Colonic mucosa (tissue), 4 donors: ENCODE results near the gene LDAH. TPM values are rescaled to one million over a fixed set of nuclear protein-coding genes. Genes with fewer than 3 reads are reported as not detected.

Source experiments
- DNase-seq: peaks from one replicate; pipeline ENCODE4 v3.0.0-alpha.2; 2020
- H3K27ac ChIP-seq: fragments of 200-600 bp; one replicate; pipeline ENCODE4 v1.8.0; 2021
- H3K27me3 ChIP-seq: fragments of 200-600 bp; one replicate; pipeline ENCODE4 v1.8.0; 2021
- H3K36me3 ChIP-seq: fragments of 200-600 bp; one replicate; pipeline ENCODE4 v1.8.0; 2021
- H3K4me1 ChIP-seq: fragments of 200-600 bp; one replicate; pipeline ENCODE4 v1.8.0; 2021; ENCODE audit warnings: mild to moderate bottlenecking
- H3K4me3 ChIP-seq: fragments of 200-600 bp; one replicate; pipeline ENCODE4 v1.8.0; 2021
- H3K9ac ChIP-seq, 2 donors: one replicate each; pipeline ENCODE4 v1.7.0; 2013; ENCODE audit warnings: control low read depth in 2 of 2, low read depth in 2 of 2, low read length in 2 of 2
- H3K9me3 ChIP-seq: fragments of 200-600 bp; one replicate; pipeline ENCODE4 v1.8.0; 2021
- intact Hi-C: fragments of 100-400 bp; cut with DNase I; formaldehyde crosslinking; loops from one replicate; pipeline ENCODE4 v1.14.1; 2022
- total RNA-seq, 2 donors: library from RNA; stranded (reverse); fragmentation: NEBNext Ultra II Directional in 1 of 2; extraction: Animal tissue kit (Norgen Biotek cat#: 25700) in 1 of 2; gene quantifications; one replicate each; pipeline ENCODE4 v1.2.1, GENCODE V29; 2021
- TF ChIP-seq, protein P1 (sequence below): fragments of 200-600 bp; IDR thresholded peaks from one replicate; pipeline ENCODE4 v1.8.0; 2022; ENCODE audit warnings: antibody characterized with exemption, mild to moderate bottlenecking
- donor health status: healthy.
- donor health status: DM: no; HTN: no; CAD: no.
- donor health status: DM: no; HTN: no; CAD: no.

Gene LDAH
- total RNA-seq, 2 donors from 2014 or later, result 15.0 to 25.9 TPM

DNA sequence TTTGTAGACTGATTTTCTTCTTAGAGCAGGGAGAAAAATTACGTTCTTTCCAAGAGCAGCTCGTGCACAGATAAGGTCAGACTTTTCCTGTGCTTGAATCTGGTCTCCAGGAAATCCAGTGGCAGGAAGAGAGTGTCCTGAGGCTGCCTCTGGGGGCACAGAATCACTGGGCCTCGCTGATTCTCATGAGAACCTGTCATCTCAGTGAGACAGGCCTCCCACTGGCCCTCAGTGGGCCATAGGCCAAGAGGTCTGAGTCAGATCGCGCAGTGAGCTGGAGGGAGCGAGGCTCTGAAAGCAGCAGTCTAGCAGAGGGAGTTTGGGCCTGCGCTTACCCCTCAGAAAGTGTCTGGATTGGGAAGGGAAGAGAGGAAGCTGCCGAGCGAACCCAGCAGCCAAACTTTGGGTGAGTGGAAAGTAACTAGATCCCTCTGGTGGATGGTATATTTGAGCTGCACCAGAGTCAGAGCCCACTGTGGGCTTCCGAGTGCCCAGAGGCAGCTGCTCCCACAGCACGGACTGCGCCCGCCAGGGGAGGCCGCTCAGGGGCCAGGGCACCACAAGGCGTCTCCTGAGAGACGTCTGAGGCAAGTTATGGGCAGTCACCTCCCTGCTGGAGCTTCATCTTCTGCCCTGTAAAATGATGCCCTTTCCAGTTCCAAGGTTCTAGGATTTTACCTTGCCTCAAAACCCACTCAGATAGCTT lies 147.8 kb downstream of the LDAH start:
- intact Hi-C loops, result no loop called here
- DNase-seq, result no peak
- Histone ChIP-seq H3K36me3 (no peaks in the 10 kb centered on the region), H3K27ac (no peak overlapping the region), H3K9me3 (no peaks in the 10 kb centered on the region), H3K27me3 (peaks cover 38% of the 10 kb centered on the region), H3K4me1 (peaks cover 7% of the 10 kb centered on the region), H3K4me3 (no peak overlapping the region), H3K9ac (no peak overlapping the region)
- TF ChIP-seq, protein P1, sequence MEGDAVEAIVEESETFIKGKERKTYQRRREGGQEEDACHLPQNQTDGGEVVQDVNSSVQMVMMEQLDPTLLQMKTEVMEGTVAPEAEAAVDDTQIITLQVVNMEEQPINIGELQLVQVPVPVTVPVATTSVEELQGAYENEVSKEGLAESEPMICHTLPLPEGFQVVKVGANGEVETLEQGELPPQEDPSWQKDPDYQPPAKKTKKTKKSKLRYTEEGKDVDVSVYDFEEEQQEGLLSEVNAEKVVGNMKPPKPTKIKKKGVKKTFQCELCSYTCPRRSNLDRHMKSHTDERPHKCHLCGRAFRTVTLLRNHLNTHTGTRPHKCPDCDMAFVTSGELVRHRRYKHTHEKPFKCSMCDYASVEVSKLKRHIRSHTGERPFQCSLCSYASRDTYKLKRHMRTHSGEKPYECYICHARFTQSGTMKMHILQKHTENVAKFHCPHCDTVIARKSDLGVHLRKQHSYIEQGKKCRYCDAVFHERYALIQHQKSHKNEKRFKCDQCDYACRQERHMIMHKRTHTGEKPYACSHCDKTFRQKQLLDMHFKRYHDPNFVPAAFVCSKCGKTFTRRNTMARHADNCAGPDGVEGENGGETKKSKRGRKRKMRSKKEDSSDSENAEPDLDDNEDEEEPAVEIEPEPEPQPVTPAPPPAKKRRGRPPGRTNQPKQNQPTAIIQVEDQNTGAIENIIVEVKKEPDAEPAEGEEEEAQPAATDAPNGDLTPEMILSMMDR, result no peak

DNA sequence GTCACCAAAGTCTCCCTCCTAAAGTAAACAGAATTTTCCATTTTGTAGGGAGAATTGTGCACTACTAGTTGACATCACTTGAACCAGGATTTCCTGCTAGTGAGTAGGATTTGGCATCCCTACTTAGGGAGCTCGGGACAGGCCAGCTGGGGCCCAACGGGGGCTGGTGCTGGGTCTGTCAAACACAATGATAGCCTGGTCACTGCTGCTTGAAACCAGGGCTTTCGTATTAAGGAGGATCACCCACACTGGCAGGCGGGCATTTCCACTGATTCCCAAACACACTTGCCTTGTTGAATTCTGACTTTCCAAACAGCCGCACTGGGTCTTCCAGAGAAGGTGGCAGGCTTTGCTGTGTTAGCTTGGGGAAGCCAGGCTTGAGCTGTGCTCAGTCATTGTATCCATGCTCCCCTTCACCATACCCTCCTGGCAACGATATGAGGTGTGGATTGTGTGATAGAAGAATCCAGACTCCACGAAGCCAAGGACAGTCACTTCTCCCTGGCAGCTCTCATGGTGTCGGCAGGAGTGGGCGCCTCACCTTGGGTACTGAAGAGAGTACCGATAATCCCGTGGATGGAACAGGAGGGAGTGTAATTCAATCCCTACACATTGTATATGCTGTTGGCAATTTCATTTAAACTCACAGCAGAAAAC lies 148.5 kb downstream of the LDAH start:
- peaks cover 7% of the 10 kb centered on the region for H3K4me1 ChIP-seq
- H3K9ac ChIP-seq, result no peak overlapping the region
- H3K4me3 ChIP-seq, result no peak overlapping the region
- no peak for DNase-seq
- no peaks in the 10 kb centered on the region for H3K9me3 ChIP-seq
- intact Hi-C loops, result no loop called here
- H3K27me3 ChIP-seq, result peaks cover 45% of the 10 kb centered on the region
- TF ChIP-seq, protein P1, result no peak
- H3K27ac ChIP-seq, result no peak overlapping the region
- H3K36me3 ChIP-seq, result no peaks in the 10 kb centered on the region

DNA sequence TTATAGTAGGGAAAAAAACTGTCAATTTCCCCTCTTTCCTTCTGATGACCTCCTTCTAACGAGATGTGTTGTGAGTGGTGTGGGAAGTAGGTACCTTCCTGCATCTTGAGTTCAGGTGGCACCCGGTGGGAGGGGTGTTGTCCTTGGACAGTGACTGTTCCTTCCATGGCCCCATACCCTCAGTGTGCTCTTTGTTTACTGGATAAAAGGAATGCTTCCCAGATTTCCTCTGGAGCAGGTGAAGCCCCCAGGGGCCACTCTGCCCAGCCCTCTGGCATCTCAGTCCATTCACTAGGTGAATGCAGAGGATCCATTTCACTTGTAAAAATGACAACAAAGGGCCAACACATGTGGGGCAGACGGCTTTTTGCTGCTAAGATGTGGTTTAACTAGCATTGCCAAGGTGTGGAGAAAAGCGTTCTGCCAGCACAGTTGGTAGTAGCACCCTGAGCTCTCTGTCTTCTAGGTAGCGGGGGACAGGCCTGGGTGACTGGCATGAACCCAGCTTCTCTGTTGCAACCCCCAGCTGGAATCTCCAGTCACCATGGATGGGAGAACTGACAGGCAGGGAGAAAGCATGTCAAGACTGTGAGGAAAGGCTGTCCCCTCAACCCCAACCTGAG lies 149.1 kb downstream of the LDAH start:
- H3K4me3 ChIP-seq, result no peak overlapping the region
- intact Hi-C loops, result no loop called here
- H3K27me3 ChIP-seq, result peaks cover 52% of the 10 kb centered on the region
- no peak overlapping the region for H3K27ac ChIP-seq
- no peak overlapping the region for H3K9ac ChIP-seq
- peaks cover 7% of the 10 kb centered on the region for H3K4me1 ChIP-seq
- no peaks in the 10 kb centered on the region for H3K9me3 ChIP-seq
- no peak for DNase-seq
- H3K36me3 ChIP-seq, result no peaks in the 10 kb centered on the region
- TF ChIP-seq, protein P1, result no peak

DNA sequence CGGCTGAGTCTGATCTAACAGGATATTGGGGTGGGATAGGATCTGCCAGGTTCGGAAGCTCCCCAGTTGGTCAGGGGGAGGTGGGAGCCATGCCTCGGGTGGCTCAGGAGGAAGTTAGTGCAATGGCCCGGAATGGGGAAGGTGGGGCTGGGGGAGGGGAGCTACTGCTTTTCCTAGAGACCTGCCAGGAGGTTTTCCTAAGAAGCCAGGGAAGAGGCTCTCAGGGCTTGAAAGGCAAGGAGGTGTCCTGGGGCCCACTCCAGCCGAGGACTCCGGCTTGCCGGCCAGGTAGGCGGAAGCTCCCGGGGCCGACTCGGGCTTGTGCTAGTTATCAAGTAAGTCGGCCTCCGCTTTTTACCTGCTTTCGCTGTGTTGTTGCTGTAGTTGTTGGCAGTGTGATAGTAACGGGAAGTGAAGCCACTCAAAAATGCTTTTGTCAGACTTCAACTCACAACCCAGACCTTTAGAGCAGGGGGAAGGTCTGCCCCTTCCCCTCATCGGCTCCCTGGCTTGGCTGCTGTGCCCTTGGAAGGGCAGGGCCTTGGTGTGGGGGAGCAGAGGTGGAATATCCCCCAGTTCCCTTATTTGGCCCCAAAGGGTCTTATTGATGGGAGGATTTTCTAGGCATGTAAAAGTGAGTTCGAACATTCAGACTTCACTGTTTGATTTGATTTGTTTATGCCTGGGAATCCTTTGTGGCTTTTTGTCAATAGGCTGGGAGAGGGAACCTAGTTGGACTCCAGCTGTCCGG lies 150.5 kb downstream of the LDAH start:
- no peaks in the 10 kb centered on the region for H3K9me3 ChIP-seq
- no peak overlapping the region for H3K9ac ChIP-seq
- peaks cover 66% of the 10 kb centered on the region for H3K27me3 ChIP-seq
- TF ChIP-seq, protein P1, result no peak
- no peak for DNase-seq
- H3K4me3 ChIP-seq, result no peak overlapping the region
- no peak overlapping the region for H3K27ac ChIP-seq
- intact Hi-C loops, result no loop called here
- peaks cover 7% of the 10 kb centered on the region for H3K4me1 ChIP-seq
- H3K36me3 ChIP-seq, result no peaks in the 10 kb centered on the region

DNA sequence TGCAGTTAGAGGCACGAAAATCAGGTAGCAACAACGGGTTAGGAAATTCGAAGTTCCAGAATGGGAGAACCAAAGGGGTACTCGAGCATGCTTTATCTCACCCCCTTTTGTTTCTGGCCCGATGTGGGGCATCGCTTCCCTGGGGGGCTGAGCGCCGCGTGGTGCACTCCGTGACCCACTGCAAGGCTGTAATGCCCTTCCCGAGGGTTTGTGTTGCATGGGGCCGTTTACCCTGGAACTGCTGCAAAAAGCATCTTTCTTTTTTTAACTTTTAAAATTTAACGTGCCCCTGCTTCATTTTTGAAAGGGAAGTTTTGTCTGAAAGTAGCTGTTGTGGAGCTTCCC lies 151.2 kb downstream of the LDAH start:
- Histone ChIP-seq H3K27me3 (peaks cover 71% of the 10 kb centered on the region), H3K27ac (no peak overlapping the region), H3K4me1 (peaks cover 7% of the 10 kb centered on the region), H3K9ac (no peak overlapping the region), H3K9me3 (no peaks in the 10 kb centered on the region), H3K4me3 (no peak overlapping the region), H3K36me3 (no peaks in the 10 kb centered on the region)
- intact Hi-C loops, result no loop called here
- no peak for DNase-seq
- TF ChIP-seq, protein P1, result no peak
